ENCODE results near the gene IL18BP.

Gene IL18BP

GRCh38 chr11:71997594-71997993 is 1.1 kb upstream of the IL18BP start:
- H3K9me3 ChIP-seq (ENCODE audit: low read length): no peaks in the 10 kb centered on the region
- no peak overlapping the region for H3K27ac ChIP-seq (ENCODE audit: low read depth, low read length)
- H3K9ac ChIP-seq (ENCODE audit: low read length): no peak overlapping the region
- H3K4me3 ChIP-seq (ENCODE audit: low read depth in 1 of 2, low read length in 2 of 2): no peak overlapping the region
- peaks cover 15% of the 10 kb centered on the region for H3K36me3 ChIP-seq (ENCODE audit: insufficient read depth, low read length)
- no peaks in the 10 kb centered on the region for H3K27me3 ChIP-seq (ENCODE audit: control insufficient read depth in 1 of 2, insufficient read depth in 2 of 2, low read length in 2 of 2)
- peaks cover 34% of the 10 kb centered on the region for H3K4me1 ChIP-seq (ENCODE audit: insufficient read depth, low read length)

- H3K4me1 ChIP-seq (ENCODE audit: insufficient read depth, low read length): peaks cover 34% of the 10 kb centered on the region
- no peaks in the 10 kb centered on the region for H3K9me3 ChIP-seq (ENCODE audit: low read length)
- no peak overlapping the region for H3K4me3 ChIP-seq (ENCODE audit: low read depth in 1 of 2, low read length in 2 of 2)
- no peaks in the 10 kb centered on the region for H3K27me3 ChIP-seq (ENCODE audit: control insufficient read depth in 1 of 2, insufficient read depth in 2 of 2, low read length in 2 of 2)
- peaks cover 20% of the 10 kb centered on the region for H3K36me3 ChIP-seq (ENCODE audit: insufficient read depth, low read length)
- H3K9ac ChIP-seq (ENCODE audit: low read length): no peak overlapping the region
- no peak overlapping the region for H3K27ac ChIP-seq (ENCODE audit: low read depth, low read length)
Measured at GRCh38 chr11:71998061-71998460, 648 bp upstream of the IL18BP start.

GRCh38 chr11:71999362-71999761 is 653 bp downstream of the IL18BP start:
- no peaks in the 10 kb centered on the region for H3K9me3 ChIP-seq (ENCODE audit: low read length)
- H3K4me3 ChIP-seq (ENCODE audit: low read depth in 1 of 2, low read length in 2 of 2): peak overlapping the region in 1 of 2 donors; percentile 43
- H3K9ac ChIP-seq (ENCODE audit: low read length): peak overlapping the region; percentile 25
- peak overlapping the region; percentile 45 for H3K27ac ChIP-seq (ENCODE audit: low read depth, low read length)
- no peaks in the 10 kb centered on the region for H3K27me3 ChIP-seq (ENCODE audit: control insufficient read depth in 1 of 2, insufficient read depth in 2 of 2, low read length in 2 of 2)
- peaks cover 31% of the 10 kb centered on the region for H3K36me3 ChIP-seq (ENCODE audit: insufficient read depth, low read length)
- peaks cover 34% of the 10 kb centered on the region for H3K4me1 ChIP-seq (ENCODE audit: insufficient read depth, low read length)

- Histone ChIP-seq H3K36me3 (ENCODE audit: insufficient read depth, low read length) (peaks cover 31% of the 10 kb centered on the region), H3K27me3 (ENCODE audit: control insufficient read depth in 1 of 2, insufficient read depth in 2 of 2, low read length in 2 of 2) (no peaks in the 10 kb centered on the region), H3K27ac (ENCODE audit: low read depth, low read length) (peak overlapping the region; percentile 45), H3K9ac (ENCODE audit: low read length) (peak overlapping the region; percentile 25), H3K4me3 (ENCODE audit: low read depth in 1 of 2, low read length in 2 of 2) (peak overlapping the region in 1 of 2 donors; percentile 43), H3K4me1 (ENCODE audit: insufficient read depth, low read length) (peaks cover 34% of the 10 kb centered on the region), H3K9me3 (ENCODE audit: low read length) (no peaks in the 10 kb centered on the region)
Measured at GRCh38 chr11:71999798-72000197, 1.1 kb downstream of the IL18BP start.

- Histone ChIP-seq H3K9ac (ENCODE audit: low read length) (no peak overlapping the region), H3K9me3 (ENCODE audit: low read length) (no peaks in the 10 kb centered on the region), H3K27me3 (ENCODE audit: control insufficient read depth in 1 of 2, insufficient read depth in 2 of 2, low read length in 2 of 2) (no peaks in the 10 kb centered on the region), H3K4me1 (ENCODE audit: insufficient read depth, low read length) (peaks cover 34% of the 10 kb centered on the region), H3K4me3 (ENCODE audit: low read depth in 1 of 2, low read length in 2 of 2) (no peak overlapping the region), H3K36me3 (ENCODE audit: insufficient read depth, low read length) (peaks cover 36% of the 10 kb centered on the region), H3K27ac (ENCODE audit: low read depth, low read length) (peak overlapping the region; percentile 45)
Measured at GRCh38 chr11:72000202-72000867, 1.6 kb downstream of the IL18BP start.

- Histone ChIP-seq H3K4me3 (ENCODE audit: low read depth in 1 of 2, low read length in 2 of 2) (no peak overlapping the region), H3K27ac (ENCODE audit: low read depth, low read length) (no peak overlapping the region), H3K9me3 (ENCODE audit: low read length) (no peaks in the 10 kb centered on the region), H3K4me1 (ENCODE audit: insufficient read depth, low read length) (peaks cover 34% of the 10 kb centered on the region), H3K36me3 (ENCODE audit: insufficient read depth, low read length) (peaks cover 46% of the 10 kb centered on the region), H3K9ac (ENCODE audit: low read length) (no peak overlapping the region), H3K27me3 (ENCODE audit: control insufficient read depth in 1 of 2, insufficient read depth in 2 of 2, low read length in 2 of 2) (no peaks in the 10 kb centered on the region)
Measured at GRCh38 chr11:72001285-72001684, 2.6 kb downstream of the IL18BP start.

- no peak overlapping the region for H3K9ac ChIP-seq (ENCODE audit: low read length)
- no peak overlapping the region for H3K27ac ChIP-seq (ENCODE audit: low read depth, low read length)
- H3K27me3 ChIP-seq (ENCODE audit: control insufficient read depth in 1 of 2, insufficient read depth in 2 of 2, low read length in 2 of 2): no peaks in the 10 kb centered on the region
- no peaks in the 10 kb centered on the region for H3K9me3 ChIP-seq (ENCODE audit: low read length)
- H3K36me3 ChIP-seq (ENCODE audit: insufficient read depth, low read length): peaks cover 53% of the 10 kb centered on the region
- H3K4me1 ChIP-seq (ENCODE audit: insufficient read depth, low read length): peaks cover 34% of the 10 kb centered on the region
- no peak overlapping the region for H3K4me3 ChIP-seq (ENCODE audit: low read depth in 1 of 2, low read length in 2 of 2)
Measured at GRCh38 chr11:72001834-72002591, 3.3 kb downstream of the IL18BP start.

GRCh38 chr11:72002841-72003775 is 4.4 kb downstream of the IL18BP start:
- Histone ChIP-seq H3K4me1 (ENCODE audit: insufficient read depth, low read length) (peaks cover 34% of the 10 kb centered on the region), H3K9ac (ENCODE audit: low read length) (no peak overlapping the region), H3K4me3 (ENCODE audit: low read depth in 1 of 2, low read length in 2 of 2) (no peak overlapping the region), H3K27me3 (ENCODE audit: control insufficient read depth in 1 of 2, insufficient read depth in 2 of 2, low read length in 2 of 2) (no peaks in the 10 kb centered on the region), H3K36me3 (ENCODE audit: insufficient read depth, low read length) (peaks cover 64% of the 10 kb centered on the region), H3K27ac (ENCODE audit: low read depth, low read length) (no peak overlapping the region), H3K9me3 (ENCODE audit: low read length) (no peaks in the 10 kb centered on the region)

GRCh38 chr11:72003776-72004171 is 5.1 kb downstream of the IL18BP start:
- Histone ChIP-seq H3K4me3 (ENCODE audit: low read depth in 1 of 2, low read length in 2 of 2) (no peak overlapping the region), H3K4me1 (ENCODE audit: insufficient read depth, low read length) (peaks cover 34% of the 10 kb centered on the region), H3K27ac (ENCODE audit: low read depth, low read length) (no peak overlapping the region), H3K9ac (ENCODE audit: low read length) (no peak overlapping the region), H3K27me3 (ENCODE audit: control insufficient read depth in 1 of 2, insufficient read depth in 2 of 2, low read length in 2 of 2) (no peaks in the 10 kb centered on the region), H3K9me3 (ENCODE audit: low read length) (no peaks in the 10 kb centered on the region), H3K36me3 (ENCODE audit: insufficient read depth, low read length) (peaks cover 70% of the 10 kb centered on the region)

GRCh38 chr11:72004515-72005346 is 6.0 kb downstream of the IL18BP start:
- Histone ChIP-seq H3K9me3 (ENCODE audit: low read length) (no peaks in the 10 kb centered on the region), H3K27ac (ENCODE audit: low read depth, low read length) (no peak overlapping the region), H3K4me1 (ENCODE audit: insufficient read depth, low read length) (peaks cover 25% of the 10 kb centered on the region), H3K9ac (ENCODE audit: low read length) (no peak overlapping the region), H3K4me3 (ENCODE audit: low read depth in 1 of 2, low read length in 2 of 2) (no peak overlapping the region), H3K36me3 (ENCODE audit: insufficient read depth, low read length) (peaks cover 78% of the 10 kb centered on the region), H3K27me3 (ENCODE audit: control insufficient read depth in 1 of 2, insufficient read depth in 2 of 2, low read length in 2 of 2) (no peaks in the 10 kb centered on the region)
